Ovary (tissue), 3 donors: Measurements from ENCODE around the gene AGPAT2.

Experiments used
- CTCF ChIP-seq, 3 donors: fragments of 450-650 bp in 2 of 3; fragments of 200-600 bp in 1 of 3; IDR thresholded peaks; one replicate each; pipeline versions ENCODE4 v1.5.1 to v1.8.0; 2016 to 2022; ENCODE audit warnings: antibody characterized with exemption in 3 of 3, mild to moderate bottlenecking in 1 of 3
- EP300 ChIP-seq: sonication (generic); formaldehyde crosslinking; IDR thresholded peaks from one replicate; pipeline ENCODE4 v1.6.1; 2017; ENCODE audit warnings: antibody characterized with exemption
- POLR2A ChIP-seq: fragments of 450-650 bp; IDR thresholded peaks from one replicate; pipeline ENCODE4 v1.6.1; 2017; ENCODE audit warnings: antibody characterized with exemption, mild to moderate bottlenecking, moderate library complexity
- donor health status: DM: no; HTN: no; CAD: no.

DNA sequence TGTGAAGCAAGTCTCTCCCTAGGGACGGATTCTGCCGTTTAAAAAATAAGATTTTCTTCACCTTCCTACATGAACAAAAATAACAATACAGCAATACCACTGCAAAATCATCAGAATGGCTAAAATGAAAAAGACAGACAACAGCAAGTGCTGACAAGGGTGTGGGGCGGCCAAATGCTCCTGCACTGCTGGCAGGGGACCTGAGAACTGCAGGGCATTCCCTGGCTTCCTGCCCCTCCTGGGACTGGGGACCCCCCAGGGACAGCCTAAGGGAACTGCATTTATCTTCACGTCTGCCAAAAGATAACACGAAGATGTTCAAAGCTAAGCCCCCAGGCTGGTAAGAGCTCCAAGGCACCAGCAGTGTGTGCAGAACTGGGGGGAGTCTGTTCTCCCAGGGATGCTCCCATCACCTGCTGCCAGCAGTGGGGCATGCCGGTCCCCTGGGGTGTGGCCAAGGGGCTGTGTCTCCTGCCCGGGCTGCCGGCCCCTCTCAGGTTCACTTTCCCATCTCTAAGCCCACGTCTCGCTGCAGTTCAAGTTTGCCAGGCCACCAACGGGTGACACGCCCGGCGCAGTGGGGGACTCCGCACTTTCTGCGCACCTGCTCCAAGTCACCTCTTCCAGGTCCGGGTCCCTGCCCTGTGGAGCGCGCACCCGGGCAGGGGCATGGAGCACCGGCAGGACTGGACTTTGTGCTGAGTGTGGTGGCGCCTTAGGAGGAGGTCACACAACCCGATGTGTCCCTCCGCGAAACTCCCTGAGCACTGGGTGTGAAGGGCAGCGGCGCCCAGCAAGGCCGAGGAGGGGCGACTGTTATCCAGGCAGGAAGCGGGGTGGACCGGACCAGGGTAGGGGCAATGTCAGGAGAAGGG lies 29.0 kb downstream of the AGPAT2 start:
- TF ChIP-seq CTCF (IDR thresholded peaks at IDR 0.05) (no peak), POLR2A (no peak), EP300 (no peak)
